Measurements from ENCODE around the gene DISP2.

The DISP2 gene

DNA sequence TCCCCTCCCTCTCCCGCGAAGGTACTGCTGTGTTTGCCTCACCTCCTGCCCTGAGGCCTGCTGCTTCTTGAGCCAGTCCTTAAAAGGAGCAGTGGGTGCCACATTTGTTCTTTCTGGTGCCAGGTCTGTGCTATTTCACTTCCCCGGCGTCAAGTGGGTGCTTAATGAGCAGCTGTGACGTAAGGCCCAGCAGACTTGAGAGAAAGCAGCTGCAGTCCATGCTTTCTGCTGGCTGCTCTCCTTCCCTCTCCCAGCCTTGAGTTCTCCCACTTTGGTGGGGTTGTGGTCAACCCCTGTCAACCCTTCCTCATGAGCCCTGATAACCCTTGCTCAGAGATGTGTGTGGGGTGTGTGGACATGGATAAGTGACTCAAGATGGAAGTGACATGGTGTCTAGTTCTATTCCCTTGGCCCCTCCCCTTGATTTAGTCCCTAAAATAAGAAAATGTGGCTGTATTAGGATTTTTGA lies 27.6 kb upstream of the DISP2 start:
- H3K27ac ChIP-seq = no peak overlapping the region
- TF ChIP-seq, protein P1, sequence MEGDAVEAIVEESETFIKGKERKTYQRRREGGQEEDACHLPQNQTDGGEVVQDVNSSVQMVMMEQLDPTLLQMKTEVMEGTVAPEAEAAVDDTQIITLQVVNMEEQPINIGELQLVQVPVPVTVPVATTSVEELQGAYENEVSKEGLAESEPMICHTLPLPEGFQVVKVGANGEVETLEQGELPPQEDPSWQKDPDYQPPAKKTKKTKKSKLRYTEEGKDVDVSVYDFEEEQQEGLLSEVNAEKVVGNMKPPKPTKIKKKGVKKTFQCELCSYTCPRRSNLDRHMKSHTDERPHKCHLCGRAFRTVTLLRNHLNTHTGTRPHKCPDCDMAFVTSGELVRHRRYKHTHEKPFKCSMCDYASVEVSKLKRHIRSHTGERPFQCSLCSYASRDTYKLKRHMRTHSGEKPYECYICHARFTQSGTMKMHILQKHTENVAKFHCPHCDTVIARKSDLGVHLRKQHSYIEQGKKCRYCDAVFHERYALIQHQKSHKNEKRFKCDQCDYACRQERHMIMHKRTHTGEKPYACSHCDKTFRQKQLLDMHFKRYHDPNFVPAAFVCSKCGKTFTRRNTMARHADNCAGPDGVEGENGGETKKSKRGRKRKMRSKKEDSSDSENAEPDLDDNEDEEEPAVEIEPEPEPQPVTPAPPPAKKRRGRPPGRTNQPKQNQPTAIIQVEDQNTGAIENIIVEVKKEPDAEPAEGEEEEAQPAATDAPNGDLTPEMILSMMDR (conservative IDR thresholded peaks at IDR 0.05) = no peak

DNA sequence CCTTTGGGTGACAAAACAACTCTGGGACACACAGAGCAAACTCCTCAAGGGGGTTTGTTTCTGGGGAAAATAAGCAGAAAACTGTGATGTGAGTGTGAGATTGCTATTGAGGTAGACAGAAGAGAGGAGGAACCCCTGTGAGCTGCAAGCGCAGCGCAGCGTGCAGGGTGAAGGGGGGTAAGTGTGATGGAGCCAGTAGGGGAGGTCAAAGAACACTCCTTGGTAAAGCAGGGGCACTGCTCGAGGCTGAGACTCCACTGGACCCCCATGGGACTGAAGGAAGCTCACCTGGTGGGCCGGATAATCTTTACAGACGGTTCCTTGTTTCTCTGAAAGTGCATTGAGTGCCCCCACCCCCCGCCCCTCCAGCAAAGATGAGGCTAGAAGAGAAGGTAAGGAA lies 27.0 kb upstream of the DISP2 start:
- TF ChIP-seq, protein P1 (conservative IDR thresholded peaks at IDR 0.05) = no peak
- no peak overlapping the region for H3K27ac ChIP-seq

DNA sequence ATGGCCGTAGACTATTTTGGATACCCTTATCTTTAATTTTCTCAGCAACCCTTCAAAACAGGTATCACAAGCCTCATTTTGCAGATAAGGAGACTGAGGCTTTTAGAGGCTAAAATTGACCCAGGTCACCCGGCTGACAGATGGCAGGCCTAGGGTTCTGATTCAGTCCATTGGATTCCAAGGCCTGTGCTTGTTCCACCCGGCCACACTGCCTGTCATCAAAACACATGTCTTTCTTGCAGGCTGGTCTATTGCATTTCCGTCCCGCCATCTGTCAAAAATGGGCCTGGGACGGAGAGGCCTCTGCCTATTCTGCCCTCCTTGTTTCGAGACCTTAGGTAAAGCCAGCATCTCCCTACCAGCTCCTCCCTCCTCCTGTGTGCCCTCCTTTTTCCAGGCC lies 26.4 kb upstream of the DISP2 start:
- H3K27ac ChIP-seq = no peak overlapping the region
- TF ChIP-seq, protein P1 (conservative IDR thresholded peaks at IDR 0.05) = no peak

DNA sequence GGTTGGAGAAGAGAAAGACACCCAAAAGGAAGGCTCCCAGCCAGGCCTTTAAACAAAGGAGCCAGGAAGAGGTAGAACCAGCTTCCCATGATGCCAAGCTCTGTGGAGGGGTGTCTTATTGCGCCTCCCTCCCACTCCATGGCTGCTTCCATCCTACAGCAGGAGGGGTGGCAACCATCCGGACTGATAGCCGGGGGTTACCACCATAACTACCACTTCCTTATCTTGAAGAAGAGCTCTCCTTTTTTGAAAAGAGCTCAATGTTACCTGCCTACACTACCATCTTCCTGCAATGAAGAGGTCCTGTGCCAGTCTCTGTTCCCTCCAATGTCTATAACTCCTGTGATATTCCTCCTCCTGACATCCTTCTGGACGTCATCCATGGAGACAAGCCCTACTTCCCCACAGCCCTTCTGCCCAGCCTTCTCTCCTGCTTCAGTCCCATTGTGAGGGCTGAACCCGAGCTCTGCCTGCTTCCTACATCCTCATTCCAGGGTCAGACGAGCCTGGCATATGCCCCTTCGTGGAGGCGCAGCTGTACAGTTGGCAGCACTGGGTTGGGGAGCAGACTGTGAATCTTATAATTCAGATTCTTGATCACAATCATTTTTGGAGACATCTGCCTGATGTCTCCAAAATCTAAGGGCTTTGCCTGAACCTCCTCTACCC lies 25.8 kb upstream of the DISP2 start:
- TF ChIP-seq, protein P1 (conservative IDR thresholded peaks at IDR 0.05) = no peak
- no peak overlapping the region for H3K27ac ChIP-seq

DNA sequence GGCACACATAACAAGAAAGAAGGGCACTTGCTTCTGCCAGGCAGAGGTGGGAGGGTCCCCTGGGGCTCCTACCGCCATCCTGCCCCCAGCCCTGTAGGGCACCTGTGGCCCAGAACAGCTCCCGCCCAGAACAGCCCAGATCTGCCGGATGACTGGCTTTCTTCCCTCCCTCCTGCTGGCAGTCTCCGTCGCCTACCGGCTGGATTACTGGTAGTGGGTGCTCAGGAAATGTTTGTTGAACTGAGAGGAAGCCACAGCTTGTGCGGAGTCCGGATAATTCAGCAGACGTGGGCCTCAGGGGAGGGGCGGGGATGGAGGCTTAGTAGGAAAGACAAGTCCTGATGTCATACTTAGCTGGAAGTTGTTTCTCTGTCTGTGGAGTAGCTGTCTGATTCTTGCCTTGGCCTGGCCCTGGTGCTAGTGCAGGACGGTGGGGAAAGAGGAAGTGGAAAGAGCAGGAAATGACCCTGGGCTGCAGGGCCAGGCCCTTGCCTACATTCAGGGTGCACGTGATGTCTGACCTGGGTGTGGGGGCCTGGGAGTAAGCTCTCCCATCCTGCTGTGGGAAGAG lies 24.0 kb upstream of the DISP2 start:
- TF ChIP-seq, protein P1 (conservative IDR thresholded peaks at IDR 0.05) = no peak
- H3K27ac ChIP-seq = no peak overlapping the region

DNA sequence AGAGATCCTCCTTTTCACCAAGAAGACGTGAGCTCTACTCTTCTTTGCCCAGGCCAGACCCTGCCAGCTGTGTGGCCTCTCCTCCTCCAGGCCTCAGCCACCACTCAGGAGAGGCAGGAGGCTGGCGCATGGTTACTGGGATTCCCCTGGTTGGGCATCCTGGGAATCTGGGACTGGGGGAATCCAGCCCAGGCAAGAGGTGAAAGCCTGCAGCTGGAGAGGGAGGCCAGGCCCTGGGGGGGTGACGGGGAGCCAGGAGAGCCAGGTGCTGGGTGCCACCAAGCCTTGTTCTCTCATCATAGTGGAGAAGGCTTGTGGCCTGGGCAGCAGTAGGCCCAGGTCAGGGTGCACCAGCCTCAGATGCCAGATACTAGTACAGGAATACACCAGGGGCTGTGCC lies 23.5 kb upstream of the DISP2 start:
- H3K27ac ChIP-seq = no peak overlapping the region
- TF ChIP-seq, protein P1 (conservative IDR thresholded peaks at IDR 0.05) = no peak

DNA sequence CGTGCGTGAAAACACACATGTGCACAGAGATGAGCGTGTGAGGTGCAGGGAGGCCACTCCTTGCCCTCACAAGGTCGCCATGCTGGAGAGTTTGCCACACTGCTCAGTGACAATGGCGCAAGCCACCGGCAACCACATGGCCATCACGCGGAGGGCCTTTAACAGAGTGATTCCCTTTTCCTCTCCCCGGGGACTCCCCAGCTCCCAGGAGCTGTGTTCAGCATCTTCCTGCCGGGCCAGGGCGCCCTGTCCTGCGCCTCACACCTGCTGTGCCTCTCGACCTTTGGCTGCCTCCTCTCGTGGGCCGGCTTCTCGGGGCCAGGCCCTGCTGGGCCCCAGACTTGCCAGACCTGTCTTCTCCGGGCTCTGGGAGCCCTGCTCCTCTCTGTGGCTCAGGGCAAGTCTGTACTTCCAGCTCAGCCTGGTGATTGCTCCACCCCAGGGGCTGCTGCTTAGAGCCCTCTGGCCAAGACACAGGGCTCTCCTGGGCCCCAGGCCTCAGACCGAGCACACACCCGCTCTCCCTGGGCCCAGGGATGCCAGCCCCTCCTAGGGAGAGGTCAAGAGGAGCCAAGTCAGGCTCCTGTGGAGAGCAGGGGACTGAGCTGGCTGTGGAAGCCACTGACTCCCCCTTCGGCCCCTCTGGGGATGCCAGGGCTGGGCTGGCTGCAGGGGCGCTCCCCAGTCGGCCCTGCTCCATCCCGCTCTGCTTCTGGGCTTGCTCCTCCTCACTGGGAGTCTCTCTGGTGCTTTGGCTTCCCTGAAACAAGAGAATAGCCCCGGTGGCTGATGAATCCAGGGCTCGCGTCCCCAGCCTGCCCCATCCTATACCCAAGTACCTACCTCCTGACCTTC lies 22.9 kb upstream of the DISP2 start:
- no peak overlapping the region for H3K27ac ChIP-seq
- TF ChIP-seq, protein P1 (conservative IDR thresholded peaks at IDR 0.05) = no peak
